Body of pancreas (tissue), 4 donors: Measurements from ENCODE around the gene TGM4. TPM values are rescaled to one million over a fixed set of nuclear protein-coding genes. Genes with fewer than 3 reads are reported as not detected.
A peak's percentile ranks its signal among the peaks of the same experiment; 100 is the strongest.

Experiments used
- ATAC-seq: fragments of 150-250 bp; one replicate; pipeline ENCODE4 v1.9.1; 2016
- DNase-seq, 4 donors: peaks; one replicate each; pipeline ENCODE4 v3.0.0-alpha.2; 2019
- H3K27ac ChIP-seq, 4 donors: fragments of 200-600 bp; sonication (generic); 1 replicate in 3 of 4; 2 replicates in 1 of 4; pipeline versions ENCODE4 v1.5.1 to v1.6.1; 2016 to 2019; ENCODE audit warnings: mild to moderate bottlenecking in 1 of 4, mixed read lengths in 1 of 4, moderate library complexity in 1 of 4
- H3K27me3 ChIP-seq, 2 donors: fragments of 200-600 bp; sonication (generic); one replicate each; pipeline ENCODE4 v1.6.0; 2016; ENCODE audit warnings: mild to moderate bottlenecking in 1 of 2
- H3K36me3 ChIP-seq, 2 donors: fragments of 200-600 bp; sonication (generic); replicated peaks in 1 of 2; 2 replicates each; pipeline ENCODE4 v1.5.1; 2016; ENCODE audit warnings: low read depth in 2 of 2; ENCODE audit not compliant: insufficient read depth in 1 of 2
- H3K4me1 ChIP-seq: fragments of 200-600 bp; sonication (generic); one replicate; pipeline ENCODE4 v1.6.0; 2016
- H3K4me3 ChIP-seq, 2 donors: fragments of 200-600 bp; sonication (generic); 1 replicate in 1 of 2; 2 replicates in 1 of 2; pipeline ENCODE4 v1.5.1; 2016 to 2019
- H3K9me3 ChIP-seq, 3 donors: fragments of 200-600 bp; sonication (generic); 1 replicate in 2 of 3; 2 replicates in 1 of 3; pipeline ENCODE4 v1.5.1; 2016
- POLR2A ChIP-seq, 3 donors: fragments of 450-650 bp; IDR thresholded peaks; one replicate each; pipeline ENCODE4 v1.6.1; 2016; ENCODE audit warnings: antibody characterized with exemption in 3 of 3, mild to moderate bottlenecking in 2 of 3
- WGBS, 2 donors: methylation state at CpG; one replicate each; pipeline ENCODE4 v1.1.5; 2017; 5-methylcytosine and 5-hydroxymethylcytosine counted together
- intact Hi-C: fragments of 100-400 bp; cut with DNase I; formaldehyde crosslinking; loops from one replicate; pipeline ENCODE4 v1.15.1; 2023
- total RNA-seq, 2 donors: library from RNA; depleted of rRNA; stranded (reverse); fragments of >200 nt; gene quantifications; one replicate each; pipeline ENCODE4 v1.1.0, GENCODE V29; 2016
- TF ChIP-seq, protein P1 (sequence below), 7 experiments: fragments of 450-650 bp in 4 of 7; fragments of 200-600 bp in 3 of 7; sonication (generic) in 3 of 7; IDR thresholded peaks; one replicate each; pipeline ENCODE4 v1.5.1; 2016 to 2019; ENCODE audit warnings: antibody characterized with exemption in 7 of 7

The TGM4 gene
- total RNA-seq, 2 donors from 2014 or later = not detected

DNA sequence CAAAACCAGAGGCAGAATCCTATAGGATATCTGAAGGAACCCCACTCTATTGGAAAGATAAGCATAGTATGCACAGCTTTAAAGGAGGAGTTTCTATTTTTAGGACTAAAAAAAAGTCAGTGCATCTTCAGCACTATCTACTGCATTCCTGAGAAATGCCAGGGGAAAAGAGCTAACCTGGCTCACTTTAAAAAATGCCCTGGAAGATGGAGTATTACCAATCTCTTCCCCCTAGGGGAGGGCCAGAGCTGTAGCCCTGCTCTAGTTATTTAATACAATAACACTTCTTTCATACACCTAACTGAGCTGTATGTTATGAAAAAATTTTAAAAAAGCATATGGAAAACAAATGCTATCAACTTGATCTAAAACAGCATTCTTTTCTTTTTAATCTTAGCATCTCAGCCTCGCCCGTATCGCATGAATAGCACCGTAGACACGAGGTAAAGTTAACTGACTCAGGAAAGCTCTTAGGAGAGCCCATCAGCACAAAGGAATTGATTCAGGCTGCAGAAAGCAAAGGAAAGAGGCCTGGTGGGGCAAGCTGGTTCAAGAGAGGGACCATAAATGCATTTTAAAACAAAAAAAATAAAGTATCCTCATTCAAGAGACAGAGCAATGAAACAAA, 50.2 kb downstream of the TGM4 start:
- intact Hi-C loops = no loop called here
- no peak for TF ChIP-seq POLR2A (IDR thresholded peaks at IDR 0.05)
- TF ChIP-seq, protein P1, sequence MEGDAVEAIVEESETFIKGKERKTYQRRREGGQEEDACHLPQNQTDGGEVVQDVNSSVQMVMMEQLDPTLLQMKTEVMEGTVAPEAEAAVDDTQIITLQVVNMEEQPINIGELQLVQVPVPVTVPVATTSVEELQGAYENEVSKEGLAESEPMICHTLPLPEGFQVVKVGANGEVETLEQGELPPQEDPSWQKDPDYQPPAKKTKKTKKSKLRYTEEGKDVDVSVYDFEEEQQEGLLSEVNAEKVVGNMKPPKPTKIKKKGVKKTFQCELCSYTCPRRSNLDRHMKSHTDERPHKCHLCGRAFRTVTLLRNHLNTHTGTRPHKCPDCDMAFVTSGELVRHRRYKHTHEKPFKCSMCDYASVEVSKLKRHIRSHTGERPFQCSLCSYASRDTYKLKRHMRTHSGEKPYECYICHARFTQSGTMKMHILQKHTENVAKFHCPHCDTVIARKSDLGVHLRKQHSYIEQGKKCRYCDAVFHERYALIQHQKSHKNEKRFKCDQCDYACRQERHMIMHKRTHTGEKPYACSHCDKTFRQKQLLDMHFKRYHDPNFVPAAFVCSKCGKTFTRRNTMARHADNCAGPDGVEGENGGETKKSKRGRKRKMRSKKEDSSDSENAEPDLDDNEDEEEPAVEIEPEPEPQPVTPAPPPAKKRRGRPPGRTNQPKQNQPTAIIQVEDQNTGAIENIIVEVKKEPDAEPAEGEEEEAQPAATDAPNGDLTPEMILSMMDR (IDR thresholded peaks at IDR 0.05) = no peak
- Histone ChIP-seq H3K4me3 (no peak overlapping the region), H3K36me3 (peaks cover 0 to 3% of the 10 kb centered on the region in 2 donors), H3K27me3 (no peaks in the 10 kb centered on the region), H3K9me3 (no peaks in the 10 kb centered on the region), H3K27ac (no peak overlapping the region), H3K4me1 (no peaks in the 10 kb centered on the region)
- DNase-seq (no peak), ATAC-seq (no peak)
- 90 to 92% methylated on average over 5 of the region's 5 CpGs for WGBS, 2 donors

DNA sequence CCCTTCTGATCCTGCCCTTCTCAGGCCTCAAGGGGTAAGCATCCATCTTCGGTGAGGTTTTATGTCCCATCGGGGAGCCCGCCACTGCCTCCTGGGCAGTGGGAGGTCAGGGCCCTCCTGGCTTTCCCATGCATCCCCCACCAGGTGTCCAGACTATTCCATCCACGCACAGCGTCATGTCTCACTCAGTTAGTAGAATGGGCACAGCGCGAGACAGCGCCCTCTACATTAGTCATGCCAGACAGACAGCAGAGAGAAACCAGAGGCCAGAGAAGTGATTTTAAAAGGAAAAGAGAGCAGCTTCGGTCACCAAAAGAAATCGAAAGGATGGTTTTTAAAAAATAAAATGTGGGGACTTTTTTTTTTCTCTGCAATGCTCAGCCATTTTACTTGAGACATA, 51.8 kb downstream of the TGM4 start:
- WGBS, 2 donors = 91% methylated on average over 10 of the region's 10 CpGs
- H3K4me3 ChIP-seq = no peak overlapping the region
- H3K9me3 ChIP-seq = no peaks in the 10 kb centered on the region
- no peaks in the 10 kb centered on the region for H3K27me3 ChIP-seq
- DNase-seq (peak in 1 of 4 donors; percentile 2), ATAC-seq (no peak)
- H3K27ac ChIP-seq = no peak overlapping the region
- H3K36me3 ChIP-seq = peaks cover 0 to 3% of the 10 kb centered on the region in 2 donors
- no peak for TF ChIP-seq POLR2A (IDR thresholded peaks at IDR 0.05)
- TF ChIP-seq, protein P1 (IDR thresholded peaks at IDR 0.05) = no peak
- intact Hi-C loops = no loop called here
- no peaks in the 10 kb centered on the region for H3K4me1 ChIP-seq

DNA sequence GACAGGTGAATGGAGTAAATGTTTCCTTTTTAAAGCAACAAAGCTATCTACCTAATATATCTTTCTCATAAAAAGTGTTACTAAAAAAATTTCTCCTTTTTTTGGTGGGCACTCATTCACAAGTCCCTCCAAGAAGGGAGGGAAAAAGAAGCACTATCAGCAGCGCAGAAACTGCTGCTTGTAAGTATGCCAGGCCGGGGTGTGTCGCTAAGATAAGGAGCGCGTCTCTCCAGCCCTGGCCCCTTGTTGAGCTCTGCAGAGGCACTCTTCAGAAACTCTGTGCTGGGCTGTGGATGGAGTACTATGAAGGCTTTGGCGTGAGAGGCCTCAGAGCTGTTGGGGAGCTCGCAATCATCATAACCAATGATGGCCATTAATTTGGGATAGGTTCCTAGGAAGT, 52.5 kb downstream of the TGM4 start:
- Histone ChIP-seq H3K36me3 (peaks cover 2 to 3% of the 10 kb centered on the region in 2 donors), H3K27me3 (no peaks in the 10 kb centered on the region), H3K4me1 (no peaks in the 10 kb centered on the region), H3K27ac (no peak overlapping the region), H3K4me3 (no peak overlapping the region), H3K9me3 (no peaks in the 10 kb centered on the region)
- 92 to 95% methylated on average over 7 of the region's 7 CpGs for WGBS, 2 donors
- intact Hi-C loops = no loop called here
- TF ChIP-seq, protein P1 (IDR thresholded peaks at IDR 0.05) = no peak
- TF ChIP-seq POLR2A (IDR thresholded peaks at IDR 0.05) = no peak
- DNase-seq (peak in 1 of 4 donors; percentile 1), ATAC-seq (no peak)

DNA sequence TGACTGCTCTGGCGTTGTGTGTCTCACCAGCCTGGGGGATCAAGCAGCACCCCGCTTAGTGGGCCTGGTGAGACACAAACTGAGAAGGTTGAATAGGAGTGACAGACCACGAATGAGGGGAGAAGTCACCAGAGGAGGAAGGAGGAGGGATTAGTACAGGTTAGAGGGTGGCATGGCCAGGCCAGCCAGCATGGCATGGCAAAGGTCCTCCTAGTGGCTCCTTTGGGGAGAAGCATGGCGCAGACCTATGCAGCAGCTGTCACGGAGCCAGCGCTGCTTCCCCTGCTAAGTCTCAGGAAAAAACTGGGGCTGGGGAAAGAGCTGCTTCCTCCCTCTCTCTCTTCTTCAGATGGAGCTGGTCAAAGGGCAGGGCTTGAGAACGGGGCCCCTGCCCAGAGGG, 53.0 kb downstream of the TGM4 start:
- Histone ChIP-seq H3K4me1 (no peaks in the 10 kb centered on the region), H3K27me3 (no peaks in the 10 kb centered on the region), H3K9me3 (no peaks in the 10 kb centered on the region), H3K27ac (no peak overlapping the region), H3K4me3 (no peak overlapping the region), H3K36me3 (peaks cover 3 to 6% of the 10 kb centered on the region in 2 donors)
- TF ChIP-seq POLR2A (IDR thresholded peaks at IDR 0.05) = no peak
- TF ChIP-seq, protein P1 (IDR thresholded peaks at IDR 0.05) = no peak
- intact Hi-C loops = no loop called here
- no peak for ATAC-seq
- 94 to 95% methylated on average over 7 of the region's 7 CpGs for WGBS, 2 donors
- peak in 1 of 4 donors; percentile 0 for DNase-seq

DNA sequence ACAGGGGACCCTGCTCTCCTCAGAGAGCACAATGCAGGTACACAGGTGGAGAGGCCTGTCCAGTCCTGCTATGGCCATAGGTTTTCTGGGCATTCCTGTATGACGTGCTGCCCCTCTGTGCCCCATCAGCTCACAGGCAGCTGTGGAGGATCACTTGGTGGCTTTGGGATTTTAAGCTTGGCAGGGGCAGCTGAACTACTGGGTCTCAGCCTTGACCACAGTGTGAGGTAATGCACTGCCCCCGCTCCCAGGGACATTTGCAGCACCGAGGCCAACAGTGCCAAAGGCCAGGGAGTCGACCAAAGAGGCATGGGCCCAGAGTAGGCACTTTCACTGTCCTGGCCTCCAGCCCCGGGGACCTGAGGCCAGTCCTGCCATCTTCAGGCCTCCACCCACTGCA, 55.4 kb downstream of the TGM4 start:
- H3K27me3 ChIP-seq = no peaks in the 10 kb centered on the region
- TF ChIP-seq, protein P1 (IDR thresholded peaks at IDR 0.05) = no peak
- no peak for TF ChIP-seq POLR2A (IDR thresholded peaks at IDR 0.05)
- intact Hi-C loops = no loop called here
- H3K4me3 ChIP-seq = no peak overlapping the region
- DNase-seq (no peak), ATAC-seq (no peak)
- no peaks in the 10 kb centered on the region for H3K9me3 ChIP-seq
- WGBS, 2 donors = 76 to 94% methylated on average over 3 to 5 of the region's 5 CpGs
- H3K4me1 ChIP-seq = no peaks in the 10 kb centered on the region
- H3K27ac ChIP-seq = no peak overlapping the region
- peaks cover 3 to 6% of the 10 kb centered on the region in 2 donors for H3K36me3 ChIP-seq
